A549 (cell line): ENCODE results near the gene CGN. TPM values are rescaled to one million over a fixed set of nuclear protein-coding genes. Genes with fewer than 3 reads are reported as not detected.

ENCODE experiments used
- ATAC-seq, 2 experiments: fragments of 200-7000 bp in 1 of 2; fragments of >200 bp in 1 of 2; cut with Nextera tagmentation in 1 of 2; cut with Tn5 transposase in 1 of 2; 3 replicates each; pipeline versions ENCODE4 v1.8.0 to v1.9.1; 2018 to 2020; ENCODE audit warnings: mild to moderate bottlenecking in 1 of 2, moderate library complexity in 1 of 2
- CTCF ChIA-PET: fragments of 300-600 bp; sonication (Branson Sonifier 250); formaldehyde crosslinking; extraction: SDS; loops from one replicate; lab custom pipeline; 2021; ENCODE audit warnings: antibody characterized with exemption, inconsistent platforms; lab: Yijun Ruan, JAX
- POLR2A ChIA-PET: fragments of 350-600 bp; formaldehyde crosslinking; extraction: SDS; loops from one replicate; lab custom pipeline; 2021; ENCODE audit warnings: antibody characterized with exemption, inconsistent platforms; lab: Yijun Ruan, JAX
- DNase-seq, 2 experiments: peaks; one replicate each; pipeline versions ENCODE4 v3.0.0 to v3.0.0-alpha.2; 2011 to 2016; ENCODE audit warnings: low read depth in 1 of 2, low spot score in 1 of 2
- FAIRE-seq: peaks from 2 replicates; lab custom pipeline; 2011; peaks lifted over from hg19 to GRCh38; lab: Jason Lieb, UNC
- H3K27ac ChIP-seq, 2 experiments: fragments of >200 bp; sonication (Bioruptor Twin); formaldehyde crosslinking; 3 replicates each; pipeline ENCODE4 v1.5.1; 2016 to 2017
- H3K4me1 ChIP-seq: fragments of >200 bp; sonication (Bioruptor Twin); formaldehyde crosslinking; 3 replicates; pipeline ENCODE4 v1.6.1; 2016
- H3K4me2 ChIP-seq: fragments of >200 bp; sonication (Bioruptor Twin); formaldehyde crosslinking; 3 replicates; pipeline ENCODE4 v1.6.1; 2016
- H3K4me3 ChIP-seq: fragments of >200 bp; sonication (Bioruptor Twin); formaldehyde crosslinking; 3 replicates; pipeline ENCODE4 v1.5.1; 2016
- H3K9me3 ChIP-seq: fragments of >200 bp; sonication (Bioruptor Twin); formaldehyde crosslinking; 3 replicates; pipeline ENCODE4 v1.6.1; 2016
- BCL3 ChIP-seq: fragments of >200 bp; sonication (Bioruptor Twin); formaldehyde crosslinking; IDR thresholded peaks from 3 replicates; pipeline ENCODE4 v1.6.1; 2016
- CHD4 ChIP-seq: fragments of 200-600 bp; sonication (generic); IDR thresholded peaks from 2 replicates; pipeline ENCODE4 v1.6.1; 2016; ENCODE audit warnings: antibody characterized with exemption, mild to moderate bottlenecking, borderline replicate concordance
- CTCF ChIP-seq: fragments of >200 bp; sonication (Bioruptor Twin); formaldehyde crosslinking; IDR thresholded peaks from 3 replicates; pipeline ENCODE4 v1.5.1; 2016
- EP300 ChIP-seq, 2 experiments: fragments of >200 bp; sonication (Bioruptor Twin); formaldehyde crosslinking; IDR thresholded peaks; 2 replicates in 1 of 2; 3 replicates in 1 of 2; pipeline ENCODE4 v1.6.1; 2016 to 2017
- ESRRA ChIP-seq: fragments of 150-350 bp; IDR thresholded peaks from 2 replicates; pipeline ENCODE4 v1.6.1; 2014; ENCODE audit warnings: mild to moderate bottlenecking, low read length, borderline replicate concordance
- FOSB ChIP-seq: fragments of 250-450 bp; sonication (Bioruptor Pico); IDR thresholded peaks from 2 replicates; pipeline ENCODE4 v1.5.0; 2020; ENCODE audit warnings: mild to moderate bottlenecking, moderate library complexity
- FOSL2 ChIP-seq, 2 experiments: fragments of 450-650 bp in 1 of 2; fragments of >200 bp in 1 of 2; sonication (Bioruptor Twin) in 1 of 2; formaldehyde crosslinking; IDR thresholded peaks; 2 replicates each; pipeline versions ENCODE4 v1.5.0 to v1.6.1; 2016 to 2020; ENCODE audit warnings: mild to moderate bottlenecking in 1 of 2, moderate library complexity in 1 of 2
- FOXS1 ChIP-seq: fragments of 250-450 bp; sonication (Bioruptor Pico); IDR thresholded peaks from 2 replicates; pipeline ENCODE4 v1.5.0; 2020; ENCODE audit warnings: mild to moderate bottlenecking, moderate library complexity
- GATA3 ChIP-seq: IDR thresholded peaks from 2 replicates; pipeline ENCODE4 v1.6.1; 2012; ENCODE audit warnings: borderline replicate concordance
- HDAC2 ChIP-seq: fragments of 200-600 bp; sonication (generic); IDR thresholded peaks from 2 replicates; pipeline ENCODE4 v1.6.1; 2016
- HMGXB4 ChIP-seq: fragments of 250-450 bp; sonication (Bioruptor Pico); IDR thresholded peaks from 2 replicates; pipeline ENCODE4 v1.5.0; 2021; ENCODE audit warnings: mild to moderate bottlenecking, moderate library complexity, borderline replicate concordance
- HOXA7 ChIP-seq: fragments of 250-450 bp; sonication (Bioruptor Pico); IDR thresholded peaks from 2 replicates; pipeline ENCODE4 v1.5.0; 2020; ENCODE audit warnings: mild to moderate bottlenecking, moderate library complexity
- JUN ChIP-seq, 2 experiments: fragments of >200 bp; sonication (Bioruptor Twin); formaldehyde crosslinking; IDR thresholded peaks; 2 replicates in 1 of 2; 3 replicates in 1 of 2; pipeline ENCODE4 v1.6.1; 2016 to 2017
- JUNB ChIP-seq: fragments of >200 bp; sonication (Bioruptor Twin); formaldehyde crosslinking; IDR thresholded peaks from 2 replicates; pipeline ENCODE4 v1.6.1; 2016
- MAFK ChIP-seq: fragments of 450-650 bp; IDR thresholded peaks from 2 replicates; pipeline ENCODE4 v1.6.1; 2014; ENCODE audit not compliant: partially characterized antibody
- MAX ChIP-seq: IDR thresholded peaks from 2 replicates; pipeline ENCODE4 v1.6.1; 2012
- MAZ ChIP-seq: fragments of 150-350 bp; IDR thresholded peaks from 2 replicates; pipeline ENCODE4 v1.6.1; 2014; ENCODE audit warnings: antibody characterized with exemption, low read depth, low read length, borderline replicate concordance
- MYC ChIP-seq: IDR thresholded peaks from 2 replicates; pipeline ENCODE4 v1.6.1; 2012; ENCODE audit warnings: mild to moderate bottlenecking, inconsistent platforms, low read length, improper control_type of control experiment, borderline replicate concordance
- NR3C1 ChIP-seq: fragments of >200 bp; sonication (Bioruptor Twin); formaldehyde crosslinking; IDR thresholded peaks from 3 replicates; pipeline ENCODE4 v1.6.1; 2017
- PHF8 ChIP-seq: fragments of 200-600 bp; sonication (generic); IDR thresholded peaks from 2 replicates; pipeline ENCODE4 v1.6.1; 2016; ENCODE audit warnings: low read depth, mild to moderate bottlenecking, antibody characterized with exemption, moderate library complexity, borderline replicate concordance
- POLR2A ChIP-seq: IDR thresholded peaks from 2 replicates; pipeline ENCODE4 v1.6.1; 2012; ENCODE audit warnings: mild to moderate bottlenecking, low read length
- RARB ChIP-seq: fragments of 250-450 bp; sonication (Bioruptor Pico); IDR thresholded peaks from 2 replicates; pipeline ENCODE4 v1.8.0; 2021; ENCODE audit warnings: mild to moderate bottlenecking, moderate library complexity
- RCOR1 ChIP-seq: fragments of 150-350 bp; IDR thresholded peaks from 2 replicates; pipeline ENCODE4 v1.6.1; 2014; ENCODE audit warnings: antibody characterized with exemption, low read length, low read depth
- RFX5 ChIP-seq: fragments of 450-650 bp; IDR thresholded peaks from 2 replicates; pipeline ENCODE4 v1.7.1; 2014; ENCODE audit warnings: antibody characterized with exemption, mild to moderate bottlenecking, moderate library complexity
- SREBF2 ChIP-seq: fragments of 450-650 bp; IDR thresholded peaks from 2 replicates; pipeline ENCODE4 v1.6.1; 2014; ENCODE audit warnings: mild to moderate bottlenecking, moderate library complexity
- TFCP2L1 ChIP-seq: fragments of 250-450 bp; sonication (Bioruptor Pico); IDR thresholded peaks from 2 replicates; pipeline ENCODE4 v1.5.0; 2021; ENCODE audit warnings: mild to moderate bottlenecking
- ZC3H11A ChIP-seq: fragments of 450-650 bp; IDR thresholded peaks from 2 replicates; pipeline ENCODE4 v1.6.1; 2014; ENCODE audit warnings: antibody characterized with exemption, mild to moderate bottlenecking
- ZFP36 ChIP-seq: fragments of 450-650 bp; IDR thresholded peaks from 2 replicates; pipeline ENCODE4 v1.6.1; 2014; ENCODE audit warnings: borderline replicate concordance; ENCODE audit not compliant: partially characterized antibody
- WGBS: methylation state at CpG from one replicate; pipeline ENCODE4 v1.1.6; 2017; ENCODE audit errors: missing lambda C conversion rate; 5-methylcytosine and 5-hydroxymethylcytosine counted together
- polyA plus RNA-seq, 4 experiments: library from polyadenylated mRNA; depleted of rRNA in 3 of 4; stranded (reverse); fragments of >200 nt; fragmentation: RNase III in 1 of 4; extraction: RNeasy Plus Mini Kit Qiagen cat#74134 plus additional on column Dnase treatment in 1 of 4; gene quantifications; 2 replicates in 3 of 4; 3 replicates in 1 of 4; pipeline ENCODE4 v1.2.3, GENCODE V29; 2011 to 2017

The CGN gene
- polyA plus RNA-seq, 2 of the 4 experiments (the other 2 are of a cell fraction), result 1.8 to 2.3 TPM

- TF ChIP-seq JUN (IDR thresholded peaks at IDR 0.05) (peak in 1 of 2 experiments; percentile 48; a peak in 1 of 5 replicates), FOXS1 (CRISPR knock-in tag) (no peak), MAFK (peak; percentile 97), RARB (no peak), BCL3 (no peak), MYC (no peak), TFCP2L1 (CRISPR knock-in tag) (no peak), MAZ (no peak), CTCF (no peak), HMGXB4 (CRISPR knock-in tag) (no peak), POLR2A (no peak), RFX5 (no peak; the same call in 1 of the 2 replicates), ZFP36 (no peak), ESRRA (no peak), FOSL2 (IDR thresholded peaks at IDR 0.05) (peak; percentile 44; the same call in 1 of the 2 replicates), FOSL2 (CRISPR knock-in tag; IDR thresholded peaks at IDR 0.05) (peak; percentile 83), JUNB (peak; percentile 57), EP300 (IDR thresholded peaks at IDR 0.05) (peak in 1 of 2 experiments; percentile 33; a peak in 1 of 5 replicates), SREBF2 (no peak), GATA3 (peak; percentile 34; the same call in 1 of the 2 replicates), HOXA7 (CRISPR knock-in tag) (no peak), CHD4 (no peak), ZC3H11A (no peak)
Measured at GRCh38 chr1:151537112-151537511, 25.9 kb downstream of the CGN start (continued).

GRCh38 chr1:151539321-151540020 lies 28.3 kb downstream of the CGN start:
- peak overlapping the region; percentile 79 to 85 for H3K27ac ChIP-seq
- ChIA-PET POLR2A (interaction anchor here (0.6 to 3.0 kb wide), 16 partner anchors 10 to 235 kb away, joined by 3 to 44 read pairs (median 5); partner anchors contain the start of genes CGN and POGZ), CTCF (interaction anchor here (0.6 to 3.1 kb wide), 10 partner anchors 9 to 297 kb away, joined by 3 to 17 read pairs (median 6); no protein-coding TSS in a partner anchor)
- DNase-seq (peak; percentile 57 to 96), ATAC-seq (peak; percentile 53 to 55), FAIRE-seq (no peak)
- peaks cover 76% of the 10 kb centered on the region for H3K4me1 ChIP-seq
- peak overlapping the region; percentile 93 for H3K4me3 ChIP-seq
- TF ChIP-seq MAX, result peak; percentile 17; the same call in 1 of the 2 replicates
- TF ChIP-seq NR3C1, result no peak
- no peak for TF ChIP-seq PHF8
- TF ChIP-seq HDAC2, result no peak
- TF ChIP-seq TFCP2L1 (CRISPR knock-in tag), result no peak
- no peak for TF ChIP-seq GATA3
- TF ChIP-seq FOSB (CRISPR knock-in tag), result no peak
- TF ChIP-seq MAFK, result no peak
- peak; percentile 81 for TF ChIP-seq ZFP36
- TF ChIP-seq RCOR1, result no peak
- 4% methylated on average over 6 of the region's 7 CpGs for WGBS
- H3K9me3 ChIP-seq, result no peaks in the 10 kb centered on the region
- H3K4me2 ChIP-seq, result peak overlapping the region; percentile 96
